Measurements from ENCODE around the gene DLX2.
A peak's percentile ranks its signal among the peaks of the same experiment; 100 is the strongest.

DNA sequence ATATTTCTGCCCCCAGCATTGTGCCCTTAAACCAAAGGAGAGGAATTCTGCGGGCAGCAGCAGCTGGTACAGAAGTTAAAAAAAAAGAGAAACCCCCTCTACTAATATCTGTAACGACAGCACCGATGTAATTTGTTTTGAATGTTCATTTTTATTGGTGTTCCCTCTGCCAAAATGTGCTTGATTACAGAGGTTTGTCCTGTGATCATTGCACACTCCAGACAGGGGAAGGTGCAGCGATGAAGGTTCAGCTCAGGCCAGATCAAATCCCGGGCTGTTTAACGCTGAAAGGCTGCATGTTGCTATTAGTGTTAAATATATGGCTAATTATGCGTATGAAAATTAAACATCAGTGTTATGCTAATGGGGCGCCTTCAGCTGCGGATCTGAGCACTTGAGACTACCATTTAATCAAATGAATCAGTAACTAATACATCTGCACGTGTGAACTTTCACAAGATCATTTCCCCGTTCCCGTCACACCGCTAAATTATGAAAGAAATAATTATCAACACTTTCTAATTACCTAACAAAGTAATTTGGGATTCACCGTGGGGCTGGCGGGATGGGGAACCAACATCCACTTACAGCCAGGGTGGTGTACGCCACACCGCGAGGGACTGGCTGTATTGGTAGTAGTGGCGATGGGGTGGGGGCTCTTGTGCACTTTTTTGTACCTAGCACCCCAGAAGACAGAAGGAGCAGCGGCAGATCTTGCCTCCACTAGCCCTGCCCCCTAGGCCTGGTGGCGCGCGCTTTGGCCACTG lies 18.9 kb downstream of the DLX2 start:
- TF ChIP-seq, protein P1, sequence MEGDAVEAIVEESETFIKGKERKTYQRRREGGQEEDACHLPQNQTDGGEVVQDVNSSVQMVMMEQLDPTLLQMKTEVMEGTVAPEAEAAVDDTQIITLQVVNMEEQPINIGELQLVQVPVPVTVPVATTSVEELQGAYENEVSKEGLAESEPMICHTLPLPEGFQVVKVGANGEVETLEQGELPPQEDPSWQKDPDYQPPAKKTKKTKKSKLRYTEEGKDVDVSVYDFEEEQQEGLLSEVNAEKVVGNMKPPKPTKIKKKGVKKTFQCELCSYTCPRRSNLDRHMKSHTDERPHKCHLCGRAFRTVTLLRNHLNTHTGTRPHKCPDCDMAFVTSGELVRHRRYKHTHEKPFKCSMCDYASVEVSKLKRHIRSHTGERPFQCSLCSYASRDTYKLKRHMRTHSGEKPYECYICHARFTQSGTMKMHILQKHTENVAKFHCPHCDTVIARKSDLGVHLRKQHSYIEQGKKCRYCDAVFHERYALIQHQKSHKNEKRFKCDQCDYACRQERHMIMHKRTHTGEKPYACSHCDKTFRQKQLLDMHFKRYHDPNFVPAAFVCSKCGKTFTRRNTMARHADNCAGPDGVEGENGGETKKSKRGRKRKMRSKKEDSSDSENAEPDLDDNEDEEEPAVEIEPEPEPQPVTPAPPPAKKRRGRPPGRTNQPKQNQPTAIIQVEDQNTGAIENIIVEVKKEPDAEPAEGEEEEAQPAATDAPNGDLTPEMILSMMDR (IDR thresholded peaks at IDR 0.05) = no peak
- TF ChIP-seq POLR2A (IDR thresholded peaks at IDR 0.05) = no peak
- no peak for TF ChIP-seq EP300 (IDR thresholded peaks at IDR 0.05)
- TF ChIP-seq POLR2AphosphoS5 (IDR thresholded peaks at IDR 0.05) = peak in 1 of 4 donors; percentile 12

All from sigmoid colon (tissue), 4 donors.